ENCODE results near the gene FGF1. TPM values are rescaled to one million over a fixed set of nuclear protein-coding genes. Genes with fewer than 3 reads are reported as not detected.

The FGF1 gene
- total RNA-seq, 1 experiment from 2014 or later, result 0.03 TPM

Other genes starting within 250 kb of the FGF1 start
- not detected in 2 replicates for gene ARHGAP26, start 84.3 kb upstream of the FGF1 start, total RNA-seq (2014; rRNA removed; shearing (Covaris generic))